Activated effector memory CD4-positive, alpha-beta T cell treated with anti-CD3 and anti-CD28 coated beads, Interleukin-2, amount 50 U/mL, for 16 hours (primary cell): ENCODE measurements around the gene FOXL1.
A peak's percentile ranks its signal among the peaks of the same experiment; 100 is the strongest.

Experiments
- DNase-seq: peaks from one replicate; pipeline ENCODE4 v3.0.0-alpha.2; 2020

Gene FOXL1

DNA sequence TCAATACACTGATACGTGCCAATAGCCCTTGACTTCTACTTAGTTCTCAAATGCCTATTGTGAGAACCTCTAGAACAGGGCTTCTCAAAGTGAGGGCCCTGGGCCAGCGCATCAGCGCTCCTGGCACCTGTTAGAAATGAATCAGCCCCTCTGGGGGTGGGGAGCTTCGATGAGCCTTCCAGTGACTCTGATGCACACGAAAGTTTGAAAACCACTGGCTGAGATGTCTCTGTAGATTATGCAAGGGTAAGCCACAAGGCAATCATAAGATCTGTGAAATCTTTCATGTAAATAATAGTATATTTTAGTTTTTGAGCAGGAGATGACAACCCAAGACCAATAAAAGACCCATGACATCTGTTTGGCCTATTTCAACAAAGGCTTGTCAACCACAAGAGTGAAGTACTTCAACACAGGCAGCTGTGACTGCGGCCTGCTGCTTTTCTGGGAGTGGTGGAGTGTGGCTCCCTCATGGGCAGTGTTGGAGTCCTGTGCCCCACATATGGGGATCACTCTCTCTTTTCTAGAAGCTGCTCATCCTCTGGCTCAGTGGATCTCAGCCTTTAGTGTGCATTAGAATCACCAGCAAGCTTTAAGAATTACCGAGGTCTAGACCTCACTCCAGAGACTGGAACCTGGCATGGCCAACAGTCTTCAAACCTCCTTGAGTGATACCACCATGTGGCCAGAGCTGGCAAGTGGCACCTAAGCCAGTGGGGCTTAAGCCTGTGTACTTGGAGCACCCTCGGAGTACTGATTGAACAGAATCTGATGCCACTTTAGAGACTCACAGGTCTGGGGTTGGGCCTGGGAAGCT lies 29.1 kb upstream of the FOXL1 start:
- no peak for DNase-seq

GRCh38 chr16:86549893-86550190 lies 28.5 kb upstream of the FOXL1 start:
- DNase-seq, result no peak

DNA sequence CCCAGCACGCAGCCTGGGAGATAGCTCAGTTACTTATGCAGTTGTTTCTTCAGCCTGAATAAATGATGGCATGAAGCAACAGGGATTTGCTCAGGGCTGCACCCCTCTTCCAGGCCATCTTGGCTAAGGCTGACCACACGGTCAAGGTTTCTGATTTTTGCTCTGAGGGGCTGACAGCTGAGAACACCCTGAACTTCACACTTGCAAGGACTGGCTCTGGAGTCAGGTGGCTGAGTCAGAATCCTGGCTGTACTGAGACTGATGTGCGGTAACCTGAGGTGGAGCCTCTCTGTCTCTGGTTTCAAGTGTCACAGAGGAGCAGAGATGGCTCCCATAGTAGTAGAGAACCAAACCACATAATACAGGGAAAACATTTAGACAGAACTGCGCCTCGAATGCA lies 28.1 kb upstream of the FOXL1 start:
- DNase-seq, result no peak

DNA sequence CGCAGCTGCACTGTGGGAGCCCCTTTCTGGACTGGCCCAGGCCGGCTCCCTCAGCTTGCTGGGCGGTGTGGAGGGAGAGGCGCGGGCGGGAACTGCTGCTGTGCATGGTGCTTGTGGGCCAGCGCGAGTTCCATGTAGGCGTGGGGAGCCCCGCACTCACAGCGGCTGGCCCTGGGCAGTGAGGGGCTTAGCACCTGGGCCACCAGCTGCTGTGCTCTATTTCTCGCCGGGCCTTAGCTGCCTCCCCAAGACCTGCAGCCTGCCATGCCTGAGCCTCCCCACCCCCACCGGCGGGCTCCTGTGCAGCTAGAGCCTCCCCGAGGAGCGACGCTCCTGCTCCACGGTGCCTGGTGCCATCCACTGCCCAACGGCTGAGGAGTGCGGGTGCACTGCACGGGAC lies 25.0 kb upstream of the FOXL1 start:
- DNase-seq, result no peak

DNA sequence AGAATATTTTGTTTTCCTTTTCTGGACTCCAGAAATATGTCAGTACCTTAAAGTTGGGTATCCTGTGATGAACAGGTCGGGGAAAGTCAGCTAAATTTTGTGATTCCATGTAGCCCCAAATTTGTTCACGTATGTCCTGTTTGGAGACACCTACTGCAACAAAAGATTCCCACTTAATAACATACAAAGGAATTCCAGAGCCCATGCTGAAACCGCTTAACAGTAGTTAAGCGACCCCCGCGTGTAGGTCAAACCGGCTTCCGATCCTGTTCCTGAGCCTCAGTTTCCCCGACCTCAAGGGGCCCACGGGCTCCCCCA lies 23.8 kb upstream of the FOXL1 start:
- no peak for DNase-seq

DNA sequence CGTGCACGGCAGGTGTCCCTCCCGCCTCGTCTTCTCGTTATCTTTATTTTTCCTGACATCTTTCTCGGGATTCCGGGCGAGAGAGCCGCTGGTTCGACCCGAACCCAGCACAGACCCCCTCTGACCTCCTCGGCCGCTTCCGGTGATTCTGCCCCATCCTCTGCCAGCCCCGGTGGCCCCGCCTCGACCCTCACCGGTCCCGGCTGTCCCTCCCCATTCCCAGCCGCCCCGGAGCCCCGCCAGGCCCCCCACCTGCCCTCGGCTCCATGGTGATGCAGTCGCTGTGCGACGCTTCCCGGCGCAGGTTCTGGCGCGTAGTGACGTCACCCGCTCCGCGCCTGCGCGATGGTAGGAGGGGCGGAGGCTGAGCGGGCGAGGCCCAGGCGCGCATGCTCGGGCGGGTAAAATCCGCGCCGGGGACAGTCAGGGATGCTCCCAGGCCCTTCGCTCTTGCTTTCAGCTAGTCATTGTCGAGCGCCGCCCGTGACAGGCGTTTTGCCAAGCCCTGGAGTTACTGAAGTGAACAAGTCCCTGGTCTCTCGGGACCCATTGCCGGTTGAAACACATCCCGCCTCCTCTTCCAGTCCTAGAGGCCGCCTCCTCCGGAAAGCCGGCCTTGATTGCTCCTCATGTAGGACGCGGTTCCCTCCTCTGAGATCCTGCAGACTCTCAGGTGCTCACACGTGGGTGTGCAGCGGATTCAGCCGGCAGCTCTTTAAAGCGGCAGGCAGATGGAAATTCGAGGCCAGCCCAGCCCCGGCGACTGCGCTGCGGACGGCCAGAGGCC lies 23.2 kb upstream of the FOXL1 start, which contains the start of gene MTHFSD:
MTHFSD (minus strand) TSS at position 319 of the 787 bp plus-strand sequence; CDS start at position 268, 51 bp downstream.
- peak; percentile 99 for DNase-seq

DNA sequence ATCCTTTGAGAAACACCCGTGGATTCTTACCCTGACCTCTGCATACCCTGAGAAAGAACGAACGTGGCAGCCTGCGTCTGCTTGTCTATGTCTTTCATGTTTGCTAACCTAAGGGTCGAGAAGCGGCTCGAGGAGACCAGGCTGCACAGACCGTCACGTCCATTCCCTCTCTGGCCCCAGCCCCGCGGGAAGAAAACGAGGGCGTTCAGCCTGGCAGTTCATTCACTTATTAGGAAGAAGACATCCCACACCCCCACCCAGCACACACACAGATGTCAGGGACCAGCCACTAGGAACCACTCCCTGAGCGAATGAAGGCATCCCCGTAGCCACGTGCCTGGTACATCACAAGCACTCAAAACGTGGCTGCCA lies 22.7 kb upstream of the FOXL1 start:
- no peak for DNase-seq

DNA sequence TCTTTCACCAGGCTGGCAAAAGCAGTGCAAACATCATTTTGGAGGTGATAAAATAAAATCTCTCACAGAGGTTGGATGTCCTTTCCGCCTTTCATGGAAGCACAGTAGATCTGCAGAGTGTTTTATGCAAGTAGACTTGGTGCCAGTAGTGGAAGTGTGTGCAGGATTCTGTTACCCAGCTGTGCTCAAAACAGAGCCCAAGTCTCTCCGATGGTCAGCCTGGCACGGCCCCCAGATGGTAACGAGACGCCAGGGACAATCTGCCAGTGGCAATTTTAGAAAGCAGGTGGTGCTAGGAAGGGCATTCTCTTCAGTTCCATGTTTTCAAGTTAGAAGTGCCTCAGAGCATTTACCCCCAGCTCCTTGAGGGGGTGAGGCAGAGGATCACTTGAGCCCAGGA lies 21.8 kb upstream of the FOXL1 start:
- DNase-seq, result no peak

GRCh38 chr16:86557587-86557986 lies 20.8 kb upstream of the FOXL1 start:
- DNase-seq, result no peak

DNA sequence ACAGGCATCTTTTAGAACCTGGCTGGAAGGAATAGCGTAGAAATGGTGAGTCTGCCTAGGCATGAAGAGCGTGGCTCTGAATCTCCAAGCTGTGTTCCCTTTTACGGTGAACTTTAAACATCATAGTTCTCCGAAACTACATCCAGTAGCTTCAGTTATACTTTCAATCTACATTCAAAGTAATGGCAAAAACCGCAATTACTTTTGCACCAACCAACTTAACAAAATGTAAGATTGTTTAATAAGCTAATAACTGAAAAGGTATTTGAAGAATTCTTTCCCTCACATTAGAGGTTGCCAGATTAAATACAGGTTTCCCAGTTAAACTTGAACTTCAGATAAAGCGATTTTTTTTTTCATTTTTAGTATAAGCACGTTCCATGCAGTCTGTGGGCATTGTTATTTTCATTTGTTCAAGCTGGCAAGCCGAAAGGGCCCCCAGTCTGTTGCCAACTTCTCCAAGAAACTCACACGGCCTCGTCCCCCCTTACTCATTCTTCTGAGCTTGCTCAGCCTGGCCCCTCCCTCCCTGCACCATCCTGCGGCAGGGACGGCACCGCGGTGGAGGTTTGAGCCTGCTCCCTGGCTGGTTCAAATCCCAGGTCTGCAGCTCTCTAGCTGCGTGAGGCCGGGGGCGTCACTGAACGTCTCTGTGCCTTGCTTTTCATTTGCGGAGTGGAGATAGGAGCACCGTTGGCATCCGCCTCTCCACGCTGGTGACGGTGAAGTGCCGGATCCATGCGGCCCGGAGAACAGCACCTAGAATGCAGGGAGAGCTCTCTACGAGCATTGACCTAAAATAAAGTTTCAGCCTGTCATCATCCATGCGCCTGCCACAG lies 19.8 kb upstream of the FOXL1 start:
- no peak for DNase-seq

DNA sequence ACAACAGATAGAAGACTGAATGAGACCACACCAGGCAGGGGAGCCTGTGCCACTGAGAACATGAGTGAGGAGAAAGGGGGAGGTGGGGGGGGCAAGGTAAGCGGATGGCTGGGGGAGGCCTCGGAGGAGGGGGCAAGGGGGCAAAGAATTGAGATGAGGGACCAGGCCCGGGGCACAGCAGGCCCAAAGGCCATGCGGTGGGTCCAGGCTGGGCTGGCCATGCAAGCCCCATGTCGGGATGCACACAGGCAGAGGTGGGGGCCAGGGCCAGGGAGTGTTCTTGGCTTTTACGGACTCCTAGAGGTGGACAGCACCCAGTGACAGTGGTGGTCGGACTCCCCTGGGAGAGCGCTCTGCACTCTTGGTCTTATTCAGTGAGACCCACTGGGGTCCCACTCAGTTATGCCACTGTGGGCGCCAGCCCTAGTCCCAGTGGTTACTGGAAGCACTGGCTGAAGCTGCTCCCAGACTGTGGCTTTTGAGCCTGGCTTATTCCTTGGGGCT lies 18.5 kb upstream of the FOXL1 start:
- DNase-seq, result no peak

DNA sequence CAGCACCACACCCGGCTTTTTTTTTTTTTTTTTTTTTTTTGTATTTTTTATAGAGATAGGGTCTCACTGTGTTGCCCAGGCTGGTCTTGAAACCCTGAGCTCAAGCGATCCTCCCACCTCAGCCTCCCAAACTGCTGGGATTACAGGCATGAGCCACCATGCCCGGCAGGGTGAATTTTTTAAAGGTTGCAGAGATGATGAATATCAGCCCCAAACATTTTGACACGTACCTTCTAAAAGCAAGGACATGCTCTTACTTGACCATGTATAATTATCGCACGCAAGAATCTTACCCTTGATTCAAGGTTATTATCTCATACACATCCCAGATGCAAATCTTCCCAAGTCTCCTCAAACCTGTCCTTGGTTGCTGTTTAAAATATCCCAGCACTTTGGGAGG lies 16.0 kb upstream of the FOXL1 start:
- no peak for DNase-seq

DNA sequence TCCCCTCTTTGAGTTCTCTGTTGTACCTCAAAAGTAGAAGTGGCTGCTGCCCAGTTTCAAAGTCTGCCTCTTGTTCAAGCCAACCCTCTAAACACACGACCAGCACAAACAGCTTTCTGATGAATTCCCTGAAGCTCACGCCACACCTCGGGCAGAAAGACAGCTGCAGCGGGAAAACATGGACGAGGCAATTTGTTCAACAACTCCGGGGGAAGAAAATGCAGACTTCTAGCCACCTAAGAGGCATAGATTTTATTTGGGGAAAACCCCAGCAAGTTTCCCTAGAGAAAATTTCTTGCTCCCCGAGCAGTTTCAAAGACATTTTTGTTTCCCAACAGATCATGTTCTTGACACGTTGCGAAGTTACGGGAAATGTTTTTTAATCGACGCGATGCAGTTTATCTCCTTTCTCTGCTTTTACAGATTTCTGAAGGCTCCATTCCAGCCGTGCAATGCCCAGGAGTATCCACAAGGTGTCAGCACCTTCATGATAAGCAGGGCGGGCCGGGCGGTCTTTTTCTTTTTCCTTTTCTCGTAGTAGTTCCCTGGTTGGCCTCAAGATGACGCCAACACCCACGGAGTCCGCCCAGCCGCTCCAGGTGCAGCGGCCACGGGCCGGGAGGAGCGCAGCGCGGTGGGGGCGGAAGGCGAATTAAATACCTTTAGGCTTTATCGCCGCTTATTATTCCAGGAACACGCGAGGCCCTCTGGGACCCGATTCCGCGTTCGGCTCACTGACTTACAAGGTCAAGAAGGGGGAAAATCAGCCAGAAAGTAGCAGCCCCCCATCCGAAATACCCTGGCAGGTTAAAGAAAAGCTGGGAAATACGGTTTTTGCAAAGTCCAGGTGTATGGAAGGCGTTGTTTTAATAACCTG lies 14.6 kb upstream of the FOXL1 start:
- peak; percentile 94 for DNase-seq

GRCh38 chr16:86565181-86565631 lies 13.1 kb upstream of the FOXL1 start:
- no peak for DNase-seq

GRCh38 chr16:86565644-86566511 lies 12.5 kb upstream of the FOXL1 start:
- no peak for DNase-seq

DNA sequence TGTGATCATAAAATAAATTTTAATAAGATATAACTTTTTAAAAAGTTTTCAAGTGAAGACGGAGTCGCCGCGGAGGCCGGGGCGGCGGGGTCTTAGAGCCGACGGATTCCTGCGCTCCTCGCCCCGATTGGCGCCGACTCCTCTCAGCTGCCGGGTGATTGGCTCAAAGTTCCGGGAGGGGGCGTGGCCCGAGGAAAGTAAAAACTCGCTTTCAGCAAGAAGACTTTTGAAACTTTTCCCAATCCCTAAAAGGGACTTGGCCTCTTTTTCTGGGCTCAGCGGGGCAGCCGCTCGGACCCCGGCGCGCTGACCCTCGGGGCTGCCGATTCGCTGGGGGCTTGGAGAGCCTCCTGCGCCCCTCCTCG lies 11.8 kb upstream of the FOXL1 start, which contains the start of gene FOXC2:
FOXC2 (plus strand) TSS at position 229 of the 365 bp plus-strand sequence. CDS start 507 bp downstream, outside the sequence.
- peak; percentile 80 for DNase-seq

GRCh38 chr16:86566966-86567700 lies 11.2 kb upstream of the FOXL1 start:
- DNase-seq, result no peak

DNA sequence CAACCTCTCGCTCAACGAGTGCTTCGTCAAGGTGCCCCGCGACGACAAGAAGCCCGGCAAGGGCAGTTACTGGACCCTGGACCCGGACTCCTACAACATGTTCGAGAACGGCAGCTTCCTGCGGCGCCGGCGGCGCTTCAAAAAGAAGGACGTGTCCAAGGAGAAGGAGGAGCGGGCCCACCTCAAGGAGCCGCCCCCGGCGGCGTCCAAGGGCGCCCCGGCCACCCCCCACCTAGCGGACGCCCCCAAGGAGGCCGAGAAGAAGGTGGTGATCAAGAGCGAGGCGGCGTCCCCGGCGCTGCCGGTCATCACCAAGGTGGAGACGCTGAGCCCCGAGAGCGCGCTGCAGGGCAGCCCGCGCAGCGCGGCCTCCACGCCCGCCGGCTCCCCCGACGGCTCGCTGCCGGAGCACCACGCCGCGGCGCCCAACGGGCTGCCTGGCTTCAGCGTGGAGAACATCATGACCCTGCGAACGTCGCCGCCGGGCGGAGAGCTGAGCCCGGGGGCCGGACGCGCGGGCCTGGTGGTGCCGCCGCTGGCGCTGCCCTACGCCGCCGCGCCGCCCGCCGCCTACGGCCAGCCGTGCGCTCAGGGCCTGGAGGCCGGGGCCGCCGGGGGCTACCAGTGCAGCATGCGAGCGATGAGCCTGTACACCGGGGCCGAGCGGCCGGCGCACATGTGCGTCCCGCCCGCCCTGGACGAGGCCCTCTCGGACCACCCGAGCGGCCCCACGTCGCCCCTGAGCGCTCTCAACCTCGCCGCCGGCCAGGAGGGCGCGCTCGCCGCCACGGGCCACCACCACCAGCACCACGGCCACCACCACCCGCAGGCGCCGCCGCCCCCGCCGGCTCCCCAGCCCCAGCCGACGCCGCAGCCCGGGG lies 10.4 kb upstream of the FOXL1 start:
- DNase-seq, result no peak
